IMR-90 (cell line): ENCODE data around the gene UMOD. TPM values are rescaled to one million over a fixed set of nuclear protein-coding genes. Genes with fewer than 3 reads are reported as not detected.

Source experiments
- ATAC-seq: fragments of 200-7000 bp; cut with Tn5 transposase; 2 replicates; pipeline ENCODE4 v1.9.1; 2020; ENCODE audit warnings: low read depth, mild to moderate bottlenecking, moderate library complexity
- BruUV-seq: library from RNA; stranded (reverse); fragments of 400-500 nt; replicated peaks from 2 replicates; lab custom pipeline; 2021; lab: Mats Ljungman, UMichigan
- CTCF ChIA-PET: fragments of 300-600 bp; formaldehyde crosslinking; extraction: SDS; loops from one replicate; lab custom pipeline; 2021; ENCODE audit warnings: antibody characterized with exemption; lab: Yijun Ruan, JAX
- POLR2A ChIA-PET: fragments of 300-600 bp; sonication (Branson Sonifier 250); formaldehyde crosslinking; loops from one replicate; lab custom pipeline; 2022; ENCODE audit warnings: antibody characterized with exemption; ENCODE audit not compliant: unreplicated experiment; lab: Charles Lee
- DNase-seq: peaks from one replicate; pipeline ENCODE4 v3.0.0; 2013
- H2AFZ ChIP-seq: replicated peaks from 2 replicates; pipeline ENCODE3; 2013; ENCODE audit warnings: low read length, mild to moderate bottlenecking; ENCODE audit not compliant: poor library complexity
- H2AK5ac ChIP-seq: 2 replicates; pipeline ENCODE4 v1.6.1; 2013; ENCODE audit warnings: low read depth, low read length, inconsistent platforms
- H2AK9ac ChIP-seq: replicated peaks from 2 replicates; pipeline ENCODE3; 2013; ENCODE audit warnings: mild to moderate bottlenecking, low read depth, low read length, moderate library complexity; ENCODE audit not compliant: poor library complexity
- H2BK120ac ChIP-seq: 2 replicates; pipeline ENCODE4 v1.6.1; 2013; ENCODE audit warnings: low read depth, low read length, inconsistent platforms
- H2BK15ac ChIP-seq: 3 replicates; pipeline ENCODE4 v1.6.1; 2013; ENCODE audit warnings: low read depth, low read length, inconsistent platforms
- H2BK20ac ChIP-seq: 2 replicates; pipeline ENCODE4 v1.6.1; 2013; ENCODE audit warnings: low read depth, mild to moderate bottlenecking, inconsistent platforms, low read length, moderate library complexity
- H2BK5ac ChIP-seq: 2 replicates; pipeline ENCODE4 v1.6.1; 2013; ENCODE audit warnings: mild to moderate bottlenecking, low read depth, low read length, inconsistent platforms; ENCODE audit not compliant: poor library complexity, severe bottlenecking
- H3K14ac ChIP-seq: replicated peaks from 2 replicates; pipeline ENCODE4 v1.6.1; 2013; ENCODE audit warnings: low read depth, low read length, inconsistent platforms
- H3K18ac ChIP-seq: 2 replicates; pipeline ENCODE4 v1.6.1; 2013; ENCODE audit warnings: low read depth, low read length, control low read depth
- H3K23ac ChIP-seq: 2 replicates; pipeline ENCODE4 v1.6.1; 2013; ENCODE audit warnings: low read depth, low read length, inconsistent platforms
- H3K27ac ChIP-seq: 2 replicates; pipeline ENCODE4 v1.5.1; 2013; ENCODE audit warnings: mild to moderate bottlenecking, control low read depth, low read length; ENCODE audit not compliant: insufficient read depth
- H3K27me3 ChIP-seq: 2 replicates; pipeline ENCODE4 v1.6.1; 2013; ENCODE audit warnings: low read length; ENCODE audit not compliant: control insufficient read depth, insufficient read depth
- H3K36me3 ChIP-seq: 2 replicates; pipeline ENCODE4 v1.6.1; 2013; ENCODE audit warnings: low read length, mixed read lengths; ENCODE audit not compliant: control insufficient read depth, insufficient read depth
- H3K4ac ChIP-seq: 2 replicates; pipeline ENCODE4 v1.6.1; 2013; ENCODE audit warnings: low read depth, low read length, inconsistent platforms
- H3K4me1 ChIP-seq: 2 replicates; pipeline ENCODE4 v1.6.1; 2013; ENCODE audit warnings: low read length, mixed read lengths; ENCODE audit not compliant: control insufficient read depth, insufficient read depth
- H3K4me2 ChIP-seq: 2 replicates; pipeline ENCODE4 v1.6.1; 2013; ENCODE audit warnings: low read depth, mild to moderate bottlenecking, control low read depth, low read length, moderate library complexity
- H3K4me3 ChIP-seq: 2 replicates; pipeline ENCODE4 v1.5.1; 2013; ENCODE audit warnings: low read depth, mild to moderate bottlenecking, control low read depth, low read length, moderate library complexity; ENCODE audit not compliant: insufficient read depth
- H3K56ac ChIP-seq: 2 replicates; pipeline ENCODE4 v1.6.1; 2013; ENCODE audit warnings: low read length, inconsistent platforms; ENCODE audit not compliant: insufficient read depth; ENCODE audit errors: extremely low read depth
- H3K79me1 ChIP-seq, 2 experiments: 2 replicates each; pipeline ENCODE4 v1.6.1; 2013; ENCODE audit warnings: low read length in 2 of 2, inconsistent platforms in 1 of 2, low read depth in 1 of 2
- H3K9ac ChIP-seq: 2 replicates; pipeline ENCODE4 v1.6.1; 2013; ENCODE audit warnings: low read depth, low read length, control low read depth
- H3K9me1 ChIP-seq: 2 replicates; pipeline ENCODE4 v1.6.1; 2013; ENCODE audit warnings: low read length, inconsistent platforms; ENCODE audit not compliant: insufficient read depth
- H3K9me3 ChIP-seq: 2 replicates; pipeline ENCODE4 v1.6.1; 2013; ENCODE audit warnings: low read length; ENCODE audit not compliant: control insufficient read depth, insufficient read depth
- H4K20me1 ChIP-seq: 2 replicates; pipeline ENCODE4 v1.6.1; 2013; ENCODE audit warnings: low read length, inconsistent platforms; ENCODE audit not compliant: insufficient read depth
- H4K5ac ChIP-seq: 2 replicates; pipeline ENCODE4 v1.6.1; 2013; ENCODE audit warnings: mild to moderate bottlenecking, low read depth, low read length, control low read depth
- H4K8ac ChIP-seq, 2 experiments: 2 replicates each; pipeline ENCODE4 v1.6.1; 2013; ENCODE audit warnings: low read depth in 2 of 2, low read length in 2 of 2, control low read depth in 1 of 2, inconsistent platforms in 1 of 2
- H4K91ac ChIP-seq: 2 replicates; pipeline ENCODE4 v1.6.1; 2013; ENCODE audit warnings: low read depth, low read length, inconsistent platforms; ENCODE audit not compliant: insufficient read depth
- RAD21 ChIP-seq: IDR thresholded peaks from 2 replicates; pipeline ENCODE4 v1.6.1; 2012; ENCODE audit warnings: low read length, improper control_type of control experiment
- WGBS, 2 experiments: methylation state at CpG; one replicate each; pipeline versions ENCODE4 v1.1.5 to v1.1.7; 2013; ENCODE audit warnings: missing lambda C conversion rate in 2 of 2; ENCODE audit not compliant: insufficient read length in 1 of 2; ENCODE audit errors: extremely low coverage in 2 of 2; 5-methylcytosine and 5-hydroxymethylcytosine counted together
- dilution Hi-C: fragments of 300-500 bp; cut with HindIII; formaldehyde crosslinking; loops from one replicate; pipeline ENCODE4 v1.14.3; 2018; ENCODE audit warnings: low sequenced_read_pairs; ENCODE audit not compliant: unreplicated experiment
- in situ Hi-C: fragments of 300-500 bp; cut with MboI; formaldehyde crosslinking; loops from 3 replicates; pipeline ENCODE4 v1.14.3; 2019; ENCODE audit warnings: low sequenced_read_pairs, inconsistent platforms, mixed read lengths
- intact Hi-C: fragments of 100-400 bp; cut with micrococcal nuclease; formaldehyde crosslinking; loops from 2 replicates; pipeline ENCODE4 v1.10.0; 2022
- polyA plus RNA-seq, 3 experiments: library from polyadenylated mRNA; depleted of rRNA; stranded (reverse); fragments of >200 nt; gene quantifications; 2 replicates each; pipeline ENCODE4 v1.2.3, GENCODE V29; 2012; ENCODE audit warnings: low replicate concordance in 1 of 3
- total RNA-seq: library from RNA; depleted of rRNA; stranded (reverse); fragments of >200 nt; gene quantifications from 2 replicates; pipeline ENCODE4 v1.2.3, GENCODE V29; 2012

The UMOD gene
- total and polyA plus RNA-seq, 2 of the 4 experiments (the other 2 are of a cell fraction) = not detected

GRCh38 chr16:20298452-20298851 lies 54.1 kb downstream of the UMOD start:
- H2BK20ac ChIP-seq = no peak overlapping the region
- no peak for TF ChIP-seq RAD21
- dilution Hi-C loops (no loop called here), intact Hi-C loops (no loop called here), in situ Hi-C loops (no loop called here)
- H2AFZ ChIP-seq = no peak overlapping the region
- no peak overlapping the region for H2AK5ac ChIP-seq
- H3K9me1 ChIP-seq = no peaks in the 10 kb centered on the region
- no peak overlapping the region for H2BK15ac ChIP-seq
- no peaks in the 10 kb centered on the region for H3K79me1 ChIP-seq
- H3K18ac ChIP-seq = no peak overlapping the region
- no peak overlapping the region for H3K56ac ChIP-seq
- H3K36me3 ChIP-seq = no peaks in the 10 kb centered on the region
- BruUV-seq = no TSS peak
- WGBS, 2 experiments = 44 to 100% methylated on average over 1 to 5 of the region's 5 CpGs
- ChIA-PET POLR2A (no interaction called here), CTCF (interaction anchor here (1.2 kb wide), 1 partner anchor 391 kb away, joined by 3 read pairs; no protein-coding TSS in a partner anchor)
- H2AK9ac ChIP-seq = no peak overlapping the region
- no peak overlapping the region for H3K27ac ChIP-seq
- ATAC-seq (no peak), DNase-seq (no peak)
- H3K9me3 ChIP-seq = 0 out of 2 replicates have a peak, but pooled peaks cover 2% of the 10 kb centered on the region
- no peak overlapping the region for H3K4ac ChIP-seq
- no peak overlapping the region for H4K8ac ChIP-seq
- no peak overlapping the region for H3K14ac ChIP-seq
- no peaks in the 10 kb centered on the region for H3K27me3 ChIP-seq
- no peaks in the 10 kb centered on the region for H3K4me1 ChIP-seq
- peak overlapping the region; percentile 56 for H2BK5ac ChIP-seq
- no peak overlapping the region for H3K4me3 ChIP-seq
- H4K20me1 ChIP-seq = no peaks in the 10 kb centered on the region
- no peak overlapping the region for H3K23ac ChIP-seq
- H3K9ac ChIP-seq = no peak overlapping the region
- H2BK120ac ChIP-seq = no peak overlapping the region
- no peak overlapping the region for H3K4me2 ChIP-seq
- no peak overlapping the region for H4K91ac ChIP-seq
- no peak overlapping the region for H4K5ac ChIP-seq
